Measurements from ENCODE around the gene C11orf68.
"Not testable (repeated sequence)": the region's sequence is repeated elsewhere in the genome, so short reads cannot be mapped to it uniquely, and the experiment has no call there.

The C11orf68 gene

GRCh38 chr11:65911682-65912568 lies 6.9 kb downstream of the C11orf68 start:
- no peak for DNase-seq

DNA sequence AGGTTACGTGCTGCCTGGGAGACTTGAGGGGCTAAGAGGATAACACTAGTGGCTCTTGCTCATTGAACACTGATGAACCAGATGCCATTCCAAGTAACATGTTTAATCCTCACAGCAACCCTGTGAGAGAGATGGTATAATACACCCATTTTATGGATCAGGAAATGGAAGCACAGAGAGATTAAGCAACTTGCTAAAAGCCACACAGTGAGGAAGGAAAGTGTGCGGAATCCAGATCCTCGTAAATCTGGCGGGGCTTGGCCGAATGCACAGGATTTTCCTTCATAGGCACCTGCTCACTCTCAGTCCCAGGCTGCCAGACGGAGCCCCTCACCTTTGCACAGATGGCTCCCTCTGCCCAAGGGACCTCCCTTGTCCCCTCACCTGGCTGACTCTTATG lies 11.0 kb downstream of the C11orf68 start:
- no peak for DNase-seq

DNA sequence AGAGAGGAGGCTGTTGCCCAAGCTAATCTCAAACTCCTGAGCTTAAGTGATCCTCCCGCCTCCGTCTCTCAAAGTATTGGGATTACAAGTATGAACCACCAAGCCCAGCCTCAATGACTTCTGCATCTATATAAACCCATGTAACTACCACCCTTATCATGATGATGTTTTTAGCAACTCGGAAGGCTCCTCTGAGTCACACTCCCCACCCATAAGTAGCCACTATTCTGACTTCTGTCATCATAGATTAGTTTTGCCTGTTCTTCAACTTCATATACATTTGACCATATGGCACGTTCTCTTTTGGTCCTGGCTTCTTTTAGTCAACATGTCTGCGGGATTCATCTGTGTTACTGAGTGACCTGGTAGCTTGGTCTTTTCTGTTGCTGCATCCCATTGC lies 12.3 kb downstream of the C11orf68 start:
- DNase-seq: no peak

DNA sequence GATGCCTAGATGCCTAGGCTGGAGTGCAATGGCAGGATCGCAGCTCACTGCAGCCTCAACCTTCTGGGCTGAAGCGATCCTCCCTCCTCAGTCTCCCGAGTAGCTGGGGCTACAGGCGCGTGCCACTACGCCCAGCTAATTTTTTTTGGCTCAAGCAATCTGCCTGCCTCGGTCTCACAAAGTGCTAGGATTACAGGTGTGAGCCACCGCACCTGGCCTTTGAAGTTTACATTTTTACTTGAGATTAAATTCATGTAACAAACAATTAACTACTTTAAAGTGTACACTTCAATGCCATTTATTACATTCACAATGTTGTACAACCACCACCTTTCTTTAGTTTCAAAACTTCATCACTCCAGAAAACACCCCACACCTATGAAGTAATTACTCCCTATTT lies 15.1 kb downstream of the C11orf68 start:
- DNase-seq: no peak

- DNase-seq: no peak
These were observed 15.8 kb downstream of the C11orf68 start for GRCh38 chr11:65903068-65903481.

- no peak for DNase-seq
These were observed 18.0 kb downstream of the C11orf68 start for GRCh38 chr11:65900899-65901180.

DNA sequence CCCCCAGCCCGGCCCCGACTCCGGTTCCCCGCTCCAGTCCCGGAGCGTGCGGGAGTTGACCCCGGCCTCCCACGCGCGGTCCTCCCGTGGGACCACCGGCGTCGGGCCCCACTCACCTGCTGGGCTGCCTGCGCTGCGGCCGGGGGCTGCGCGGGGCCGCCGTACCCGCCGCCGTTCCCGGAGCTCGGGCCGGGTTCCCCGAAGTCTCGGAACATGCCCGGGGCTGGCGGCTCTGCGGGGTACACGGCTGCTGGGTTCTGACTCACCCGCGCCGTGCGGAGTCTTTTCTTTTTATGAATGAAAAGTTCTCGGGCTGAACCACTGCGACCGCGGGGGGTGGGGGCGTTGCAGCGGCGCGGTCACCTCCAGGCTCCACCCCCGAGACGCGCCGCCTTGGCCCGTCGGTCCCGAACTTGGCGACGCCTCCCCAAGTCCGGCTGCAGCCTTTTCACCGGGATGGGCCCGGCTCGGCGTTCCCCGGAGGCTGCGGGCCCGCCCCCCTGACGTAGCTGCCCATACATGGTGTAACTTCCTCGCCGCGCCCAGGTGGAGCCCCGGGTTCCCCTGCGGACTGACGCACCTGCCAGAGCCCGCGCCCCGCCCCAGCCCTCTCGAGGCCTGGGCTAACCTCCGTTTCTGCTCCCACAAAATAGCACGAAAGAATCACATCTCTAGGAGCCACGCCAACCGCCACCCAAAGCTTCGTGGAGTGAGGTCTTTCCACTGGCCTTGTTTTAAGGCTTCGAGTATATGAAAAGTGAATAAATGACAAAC lies 18.6 kb downstream of the C11orf68 start, which contains the start of gene FOSL1:
Gene FOSL1, minus strand, starts transcription at position 264 of the 774 bp plus-strand sequence. Its CDS starts 49 bp downstream, at position 215.
- peak; percentile 95 for DNase-seq

DNA sequence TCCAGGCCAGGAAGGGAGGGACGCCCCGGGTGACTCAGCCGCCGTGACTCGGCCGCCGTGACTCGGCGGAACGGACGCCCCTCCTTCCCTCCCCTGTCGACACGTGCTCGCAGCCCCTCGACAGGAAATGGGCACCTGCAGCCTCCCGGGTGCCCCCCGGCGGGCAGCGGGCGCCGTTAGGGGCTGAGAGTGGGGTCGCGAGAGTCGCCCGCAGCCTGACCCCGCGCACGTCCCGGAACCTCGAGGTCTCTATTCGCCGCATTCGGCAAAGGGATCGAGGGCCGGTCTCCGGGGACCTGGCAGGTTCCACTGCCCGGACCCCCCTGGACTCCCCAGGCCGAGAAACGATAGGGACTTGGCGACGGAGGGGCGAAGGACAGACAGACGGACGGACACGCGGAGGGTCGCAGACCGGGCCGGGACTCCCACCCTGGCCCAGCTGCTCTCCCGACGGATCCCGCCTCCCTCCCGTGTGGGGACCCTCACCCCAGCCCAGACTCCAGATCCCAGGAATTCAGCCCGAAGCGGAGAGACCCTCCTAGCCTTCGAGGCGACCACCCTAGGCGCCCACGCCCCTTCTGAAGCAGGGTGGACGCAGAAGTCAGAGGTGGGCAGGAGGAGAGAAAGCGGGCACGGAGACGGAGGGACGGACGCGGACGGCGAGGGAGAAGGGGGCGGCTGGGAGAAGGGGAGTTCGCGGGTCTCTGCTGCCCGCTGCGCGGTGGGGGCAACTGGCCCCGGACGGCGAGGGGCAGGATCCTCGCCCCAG lies 19.3 kb downstream of the C11orf68 start:
- peak; percentile 56 for DNase-seq

DNA sequence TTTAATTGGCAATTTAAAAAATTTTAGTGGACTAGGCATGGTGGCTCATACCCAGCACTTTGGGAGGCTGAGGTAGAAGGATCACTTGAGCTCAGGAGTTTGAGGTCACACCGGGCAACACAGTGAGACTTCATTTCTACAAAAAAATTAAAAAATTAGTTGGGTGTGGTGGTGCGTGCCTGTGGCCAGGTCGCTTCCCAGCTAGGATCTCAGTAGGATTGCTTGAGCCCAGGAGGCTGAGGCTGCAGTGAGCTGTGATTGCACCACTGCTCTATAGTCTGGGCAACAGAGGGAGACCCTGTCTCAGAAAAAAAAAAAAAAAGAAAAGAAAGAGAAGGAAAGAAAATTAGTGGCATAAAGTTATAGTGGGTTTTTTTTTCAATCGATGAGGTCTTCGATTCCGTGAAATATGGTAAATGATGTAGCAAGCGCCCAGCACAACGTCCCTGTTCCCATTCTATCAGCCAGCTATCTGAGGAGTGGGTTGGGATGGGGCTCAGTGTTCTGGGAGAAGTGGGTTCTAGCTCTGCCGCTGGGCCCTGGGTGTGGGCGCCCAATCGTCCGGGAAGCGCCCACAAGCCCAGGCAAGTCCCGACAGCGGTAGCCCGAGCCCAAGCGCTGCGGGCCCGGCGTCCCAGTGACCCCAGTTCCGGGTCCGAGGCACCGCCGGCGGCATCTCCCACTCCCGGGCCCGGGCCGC lies 20.1 kb downstream of the C11orf68 start:
- no peak for DNase-seq

DNA sequence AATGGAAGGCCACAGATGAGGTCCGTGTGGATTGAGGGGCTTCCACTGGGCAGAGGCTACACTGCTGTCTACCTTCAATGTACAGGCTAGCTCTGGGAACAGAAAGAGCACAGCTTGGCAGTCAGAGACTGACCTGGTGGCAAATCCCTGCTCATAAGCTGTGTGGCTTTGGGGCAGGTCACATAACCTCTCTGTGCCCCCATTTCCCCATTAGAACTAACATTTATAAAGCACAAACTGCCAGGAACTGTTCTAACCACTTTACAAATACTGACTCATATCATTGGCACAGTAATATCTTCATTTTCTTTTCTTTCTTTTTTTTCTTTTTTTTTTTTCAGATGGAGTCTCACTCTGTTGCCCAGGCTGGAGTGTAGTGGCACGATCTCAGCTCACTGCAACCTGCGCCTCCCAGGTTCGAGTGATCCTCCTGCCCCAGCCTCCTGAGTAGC lies 21.8 kb downstream of the C11orf68 start:
- no peak for DNase-seq

DNA sequence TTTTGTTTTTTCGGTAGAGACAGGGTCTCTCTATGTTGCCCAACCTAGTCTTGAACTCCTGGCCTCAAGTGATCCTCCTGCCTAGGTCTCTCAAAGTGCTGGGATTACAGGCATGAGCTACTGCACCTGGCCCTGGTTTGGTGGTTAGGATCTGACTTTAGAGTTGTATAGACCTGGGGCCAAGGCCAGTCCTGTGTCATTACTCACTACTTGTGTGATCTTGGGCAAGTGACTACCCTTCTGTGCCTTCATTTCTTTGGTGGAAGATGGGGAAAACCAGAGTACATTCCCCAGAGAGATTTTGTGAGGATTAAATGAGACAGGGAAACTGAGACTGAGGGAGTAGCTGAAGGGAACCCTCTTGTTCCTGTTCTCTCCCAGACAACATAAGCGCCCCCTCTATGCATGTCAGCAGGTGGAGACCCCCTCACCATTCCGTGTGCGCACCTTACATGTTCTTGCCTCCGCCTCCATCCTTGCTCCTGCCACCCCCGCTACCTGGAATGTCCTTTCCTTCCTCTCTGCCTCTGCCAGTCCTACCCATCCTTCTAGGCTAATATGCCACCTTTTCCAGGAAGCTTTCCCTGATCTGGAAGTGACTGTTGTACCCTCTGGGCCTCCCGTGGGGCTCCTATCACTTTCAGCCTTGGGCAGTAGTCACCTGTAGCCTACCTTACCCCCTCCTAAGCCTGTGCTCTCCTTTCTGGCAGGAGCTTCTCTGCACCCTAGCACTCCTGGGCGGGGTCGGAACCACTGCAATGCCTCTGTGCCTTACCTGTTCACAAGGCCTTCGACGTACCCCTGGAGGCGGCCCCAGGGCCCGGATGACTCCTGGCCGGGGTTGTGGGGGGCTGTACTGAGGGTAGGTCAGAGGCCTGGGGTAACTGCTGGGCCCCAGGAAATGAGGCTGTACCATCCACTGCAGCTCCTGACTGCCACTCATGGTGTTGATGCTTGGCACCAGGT lies 22.5 kb downstream of the C11orf68 start:
- DNase-seq: no peak

DNA sequence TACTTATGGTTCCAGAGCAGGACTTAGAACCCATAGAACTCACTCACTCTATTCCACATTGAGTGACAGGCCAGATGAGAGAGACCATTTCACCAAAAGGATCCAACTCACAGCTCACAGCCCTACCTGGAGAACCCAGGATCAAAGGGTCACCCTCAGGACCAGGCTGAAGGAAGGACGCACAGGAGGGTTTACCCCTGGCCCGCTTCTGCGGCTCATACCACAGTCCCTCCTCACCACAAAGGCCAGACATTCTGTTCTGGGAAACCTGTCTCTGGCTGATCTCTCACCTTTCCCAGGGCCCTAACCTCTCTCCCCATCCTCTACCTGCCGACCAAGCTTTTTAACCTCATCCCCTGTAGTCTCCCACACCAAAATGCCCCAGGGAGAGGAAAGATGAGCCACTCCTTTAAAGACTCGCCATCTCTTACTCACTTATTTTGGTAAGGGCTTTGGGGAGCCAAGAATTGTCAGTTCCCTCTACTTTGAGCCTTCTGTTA lies 23.3 kb downstream of the C11orf68 start:
- no peak for DNase-seq

DNA sequence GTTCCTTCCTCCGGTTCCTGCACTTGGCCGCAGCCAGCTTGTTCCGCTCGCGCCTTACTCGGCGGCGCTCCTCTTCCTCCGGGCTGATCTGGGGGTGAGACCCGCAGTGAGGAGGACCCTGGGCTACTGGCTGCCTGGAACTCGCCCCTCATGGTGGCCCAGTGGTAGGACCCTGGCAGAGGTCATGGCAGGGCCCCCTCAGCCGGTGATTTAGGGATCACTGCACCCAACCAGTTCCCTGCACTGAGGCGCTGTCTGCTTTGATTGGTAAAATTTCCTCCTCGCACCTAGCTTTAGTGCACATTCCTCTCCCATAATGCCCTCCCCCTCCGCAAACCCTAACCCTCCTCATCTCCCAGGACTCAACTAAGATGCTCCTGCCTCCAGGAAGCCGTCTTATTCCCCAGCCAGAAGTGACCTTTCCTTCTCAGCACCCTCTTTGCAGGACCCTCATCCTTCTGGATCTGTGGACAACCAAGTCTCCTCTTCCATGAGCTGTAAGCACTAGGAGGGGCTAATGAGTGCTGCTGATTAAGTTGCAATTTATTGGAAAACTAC lies 24.7 kb downstream of the C11orf68 start:
- no peak for DNase-seq

DNA sequence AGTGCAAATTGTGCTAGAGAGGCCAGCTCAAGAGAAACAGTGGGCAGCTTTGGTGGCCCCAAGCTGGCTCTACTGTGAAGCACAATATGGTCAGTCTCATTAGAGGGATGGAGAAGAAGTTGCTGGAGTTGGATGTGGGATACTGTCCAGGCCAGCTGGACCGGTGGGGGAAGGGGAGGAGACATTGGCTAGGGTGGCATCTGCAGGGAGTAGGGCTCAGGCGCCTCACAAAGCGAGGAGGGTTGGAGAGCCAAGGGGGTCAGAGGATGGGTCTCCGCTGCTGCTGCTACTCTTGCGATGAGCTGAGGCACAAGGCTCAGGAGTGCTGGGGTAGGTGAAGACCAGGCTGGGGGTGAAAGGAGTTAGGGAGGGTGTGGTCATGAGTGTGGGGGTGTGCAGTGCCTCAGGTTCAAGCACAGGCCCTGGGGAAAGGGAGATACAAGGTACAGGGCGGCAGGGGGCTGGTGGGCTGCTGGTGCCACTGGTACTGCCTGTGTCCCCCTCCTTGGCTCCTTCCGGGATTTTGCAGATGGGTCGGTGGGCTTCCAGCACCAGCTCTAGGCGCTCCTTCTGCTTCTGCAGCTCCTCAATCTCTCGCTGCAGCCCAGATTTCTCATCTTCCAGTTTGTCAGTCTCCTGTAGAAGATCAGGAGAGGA lies 26.1 kb downstream of the C11orf68 start:
- DNase-seq: no peak

DNA sequence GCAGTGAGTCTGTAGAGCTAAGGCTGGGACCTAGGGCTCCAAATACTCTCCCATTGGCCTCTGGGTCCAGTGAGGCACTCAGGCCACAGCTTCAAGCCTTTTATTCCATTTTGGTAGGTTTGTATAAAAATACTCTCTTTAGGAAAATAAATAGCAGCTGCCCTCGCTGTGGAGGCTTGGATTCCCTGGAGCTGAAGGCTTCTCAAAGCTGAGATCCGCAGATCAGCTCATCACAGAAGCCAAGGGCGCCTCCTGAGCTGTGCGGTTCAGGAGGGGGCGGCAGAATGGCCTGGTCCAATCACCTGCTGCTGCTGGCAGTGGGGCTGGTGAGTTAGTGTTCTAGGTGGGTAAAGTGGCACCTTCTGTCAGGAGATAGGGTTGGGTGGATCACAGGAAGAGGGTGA lies 26.7 kb downstream of the C11orf68 start:
- DNase-seq: not testable (repeated sequence)

- no peak for DNase-seq
These were observed 27.4 kb downstream of the C11orf68 start for GRCh38 chr11:65891219-65892136.

DNA sequence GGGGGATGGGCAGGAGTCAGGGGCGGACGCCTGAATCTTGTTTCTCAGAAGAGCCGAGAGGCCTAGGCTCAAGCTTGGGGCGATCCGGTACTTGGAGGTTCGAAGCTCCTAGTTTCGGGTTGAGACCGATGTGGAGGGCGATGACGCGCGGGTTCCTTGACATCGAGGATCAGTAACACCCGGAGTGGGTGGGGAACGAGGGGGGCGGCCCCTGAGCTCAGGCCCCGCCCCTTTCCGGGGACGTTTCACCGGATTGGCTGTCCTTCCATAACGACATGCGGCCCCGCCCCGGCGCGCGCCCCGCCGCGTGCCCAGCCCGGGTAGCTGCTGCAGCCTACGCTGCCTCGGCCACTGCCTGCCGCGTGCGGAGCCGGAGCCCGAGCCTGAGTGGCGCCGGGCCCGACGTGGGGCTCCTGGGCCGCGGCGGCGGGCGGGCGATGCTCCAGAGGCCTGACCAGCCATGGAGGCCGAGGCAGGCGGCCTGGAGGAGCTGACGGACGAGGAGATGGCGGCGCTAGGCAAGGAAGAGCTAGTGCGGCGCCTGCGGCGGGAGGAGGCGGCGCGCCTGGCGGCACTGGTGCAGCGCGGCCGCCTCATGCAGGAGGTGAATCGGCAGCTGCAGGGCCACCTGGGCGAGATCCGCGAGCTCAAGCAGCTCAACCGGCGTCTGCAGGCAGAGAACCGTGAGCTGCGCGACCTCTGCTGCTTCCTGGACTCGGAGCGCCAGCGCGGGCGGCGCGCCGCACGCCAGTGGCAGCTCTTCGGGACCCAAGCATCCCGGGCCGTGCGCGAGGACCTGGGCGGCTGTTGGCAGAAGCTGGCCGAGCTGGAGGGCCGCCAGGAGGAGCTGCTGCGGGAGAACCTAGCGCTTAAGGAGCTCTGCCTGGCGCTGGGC lies 28.3 kb downstream of the C11orf68 start, which contains the start of gene CCDC85B:
Gene CCDC85B, plus strand, starts transcription at position 350 of the 895 bp plus-strand sequence. Its CDS starts 111 bp downstream, at position 461.
- DNase-seq: peak; percentile 94
